GM12801 (cell line): Measurements from ENCODE around the gene MED25.

Experiments used
- CTCF ChIP-seq: IDR thresholded peaks from one replicate; pipeline ENCODE4 v1.5.1; 2011; ENCODE audit warnings: control low read depth; ENCODE audit not compliant: insufficient read length; ENCODE audit errors: extremely low read depth

The MED25 gene

GRCh38 chr19:49823472-49823871 is 5.4 kb downstream of the MED25 start:
- TF ChIP-seq CTCF = no peak

GRCh38 chr19:49824662-49825061 is 6.6 kb downstream of the MED25 start:
- no peak for TF ChIP-seq CTCF

- no peak for TF ChIP-seq CTCF
Observed at GRCh38 chr19:49827034-49827433, 8.9 kb downstream of the MED25 start.

GRCh38 chr19:49829200-49829599 is 11.1 kb downstream of the MED25 start:
- no peak for TF ChIP-seq CTCF

GRCh38 chr19:49829721-49830120 is 11.6 kb downstream of the MED25 start:
- TF ChIP-seq CTCF = no peak

- no peak for TF ChIP-seq CTCF
Observed at GRCh38 chr19:49830766-49831165, 12.7 kb downstream of the MED25 start.

GRCh38 chr19:49831592-49831991 is 13.5 kb downstream of the MED25 start:
- no peak for TF ChIP-seq CTCF

GRCh38 chr19:49832556-49832955 is 14.5 kb downstream of the MED25 start:
- TF ChIP-seq CTCF = no peak
